Measurements from ENCODE around the gene PDE11A.

- TF ChIP-seq CTCF (conservative IDR thresholded peaks at IDR 0.05) (no peak), ZFX (IDR thresholded peaks at IDR 0.05) (no peak)
These were observed 454.7 kb downstream of the PDE11A start for GRCh38 chr2:177617849-177618248.

All from C4-2B (cell line).